ENCODE results near the gene TBL1X. TPM values are rescaled to one million over a fixed set of nuclear protein-coding genes. Genes with fewer than 3 reads are reported as not detected.

The TBL1X gene
- total RNA-seq, 2 donors from 2014 or later, result 12.3 to 14.0 TPM

- Histone ChIP-seq H3K4me1 (no peaks in the 10 kb centered on the region), H3K27ac (no peak overlapping the region), H3K36me3 (no peaks in the 10 kb centered on the region), H3K27me3 (no peaks in the 10 kb centered on the region), H3K4me3 (no peak overlapping the region), H3K9me3 (no peaks in the 10 kb centered on the region)
- no peak for TF ChIP-seq CTCF (IDR thresholded peaks at IDR 0.05)
- DNase-seq (ENCODE audit: low spot score), result no peak
Observed at GRCh38 chrX:9611436-9612145, 146.7 kb downstream of the TBL1X start.

DNA sequence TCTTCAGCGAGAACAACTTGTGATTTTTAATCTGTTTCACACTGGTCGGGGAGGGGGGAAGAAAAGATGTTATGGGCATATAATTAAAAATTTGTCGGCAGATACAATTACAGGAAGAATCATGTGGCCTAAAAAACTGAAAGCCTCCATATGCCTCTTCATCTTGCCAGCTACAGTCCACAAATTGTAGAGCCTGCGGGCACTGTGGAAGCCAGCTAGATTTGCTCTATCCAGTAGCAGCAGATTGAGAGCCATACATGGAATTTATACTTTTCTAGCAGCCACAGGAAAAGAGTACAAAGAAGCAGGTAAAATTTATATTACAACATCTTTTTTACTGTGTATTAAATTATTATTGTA, 147.3 kb downstream of the TBL1X start:
- Histone ChIP-seq H3K4me1 (no peaks in the 10 kb centered on the region), H3K27ac (no peak overlapping the region), H3K4me3 (no peak overlapping the region), H3K27me3 (no peaks in the 10 kb centered on the region), H3K36me3 (no peaks in the 10 kb centered on the region), H3K9me3 (no peaks in the 10 kb centered on the region)
- DNase-seq (ENCODE audit: low spot score), result no peak
- no peak for TF ChIP-seq CTCF (IDR thresholded peaks at IDR 0.05)

DNA sequence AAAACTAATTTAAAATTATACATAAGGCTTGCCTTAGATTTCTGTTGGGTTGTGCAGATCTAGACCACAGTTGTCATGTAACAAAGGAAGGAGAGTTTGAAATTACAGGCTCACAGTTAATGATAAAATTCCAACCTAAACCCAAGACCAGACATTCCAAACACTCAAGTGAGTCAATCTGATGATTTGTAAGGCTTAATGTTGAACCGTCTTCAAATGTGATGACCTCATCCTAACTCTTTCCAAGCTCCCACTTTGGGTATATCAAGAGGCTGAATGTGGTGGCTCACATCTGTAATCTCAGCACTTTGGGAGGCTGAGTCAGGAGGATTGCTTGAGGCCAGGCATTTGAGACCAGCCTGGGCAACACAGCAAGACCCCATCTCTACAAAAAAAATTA, 149.2 kb downstream of the TBL1X start:
- DNase-seq (ENCODE audit: low spot score), result no peak
- no peak for TF ChIP-seq CTCF (IDR thresholded peaks at IDR 0.05)
- H3K27me3 ChIP-seq, result no peaks in the 10 kb centered on the region
- H3K27ac ChIP-seq, result no peak overlapping the region
- H3K36me3 ChIP-seq, result no peaks in the 10 kb centered on the region
- no peaks in the 10 kb centered on the region for H3K9me3 ChIP-seq
- H3K4me3 ChIP-seq, result no peak overlapping the region
- no peaks in the 10 kb centered on the region for H3K4me1 ChIP-seq

DNA sequence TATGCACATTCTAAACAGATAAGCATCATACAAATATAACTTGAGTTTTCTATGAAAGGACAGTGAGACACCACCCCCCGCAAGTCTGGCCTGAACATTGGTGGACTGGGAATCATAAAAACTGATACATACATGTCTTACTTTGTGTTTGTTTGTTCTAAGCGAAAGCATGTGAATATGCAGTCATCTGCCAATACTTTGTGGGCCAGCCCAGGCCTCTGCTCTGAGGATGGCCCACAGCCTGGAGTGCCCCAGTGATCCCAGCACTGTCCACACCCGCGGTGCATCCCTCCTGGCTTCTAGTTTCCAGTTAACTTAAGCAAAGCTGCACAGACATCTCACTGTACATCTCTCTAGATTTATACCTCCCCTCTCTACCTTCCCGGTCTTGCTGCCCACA, 154.3 kb downstream of the TBL1X start:
- no peak for TF ChIP-seq CTCF (IDR thresholded peaks at IDR 0.05)
- Histone ChIP-seq H3K27me3 (no peaks in the 10 kb centered on the region), H3K36me3 (no peaks in the 10 kb centered on the region), H3K9me3 (no peaks in the 10 kb centered on the region), H3K27ac (no peak overlapping the region), H3K4me1 (no peaks in the 10 kb centered on the region), H3K4me3 (no peak overlapping the region)
- no peak for DNase-seq (ENCODE audit: low spot score)

DNA sequence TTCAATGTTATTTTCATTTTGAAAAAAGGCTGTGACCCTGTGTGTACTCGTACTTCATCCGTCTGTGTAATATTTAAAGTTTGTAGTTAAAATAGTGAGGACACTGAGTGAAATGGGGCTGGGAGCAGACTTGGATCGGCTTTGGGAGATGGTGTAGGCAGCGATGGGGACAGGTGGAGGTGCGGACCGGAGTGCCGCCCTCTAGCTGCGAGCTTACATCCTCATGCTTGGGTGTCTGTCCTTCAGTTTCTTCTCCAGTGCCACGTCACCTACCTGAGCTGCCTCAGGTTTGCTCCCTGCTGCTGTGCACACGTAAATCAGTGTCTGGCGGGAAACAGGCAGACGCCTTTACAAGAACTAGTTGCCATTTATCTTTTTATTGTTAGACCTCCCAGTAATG, 154.7 kb downstream of the TBL1X start:
- no peak for DNase-seq (ENCODE audit: low spot score)
- Histone ChIP-seq H3K9me3 (no peaks in the 10 kb centered on the region), H3K27me3 (no peaks in the 10 kb centered on the region), H3K4me3 (no peak overlapping the region), H3K36me3 (no peaks in the 10 kb centered on the region), H3K4me1 (no peaks in the 10 kb centered on the region), H3K27ac (no peak overlapping the region)
- TF ChIP-seq CTCF (IDR thresholded peaks at IDR 0.05), result no peak

DNA sequence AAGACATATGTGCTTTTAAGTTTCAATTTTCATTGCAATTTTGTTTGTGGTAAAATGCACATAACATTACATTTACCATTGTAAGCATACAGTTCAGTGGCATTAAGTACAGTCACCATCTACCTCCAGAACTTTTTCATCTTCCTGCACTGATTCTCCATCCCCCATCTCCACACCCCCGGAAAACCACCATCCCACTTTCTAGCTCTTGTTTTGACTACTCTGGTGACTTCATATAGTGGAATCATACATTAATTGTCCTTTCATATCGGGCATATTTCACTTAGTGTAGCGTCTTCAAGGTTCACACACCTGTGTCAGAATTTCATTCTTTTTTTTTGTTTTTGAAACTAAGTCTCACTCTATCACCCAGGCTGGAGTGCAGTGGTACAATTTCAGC, 157.3 kb downstream of the TBL1X start:
- Histone ChIP-seq H3K27me3 (no peaks in the 10 kb centered on the region), H3K9me3 (no peaks in the 10 kb centered on the region), H3K4me1 (no peaks in the 10 kb centered on the region), H3K36me3 (no peaks in the 10 kb centered on the region), H3K27ac (no peak overlapping the region), H3K4me3 (no peak overlapping the region)
- no peak for DNase-seq (ENCODE audit: low spot score)
- TF ChIP-seq CTCF (IDR thresholded peaks at IDR 0.05), result no peak

All from right atrium auricular region (tissue), 2 donors.